Mesothelial cell of epicardium (in vitro differentiated cells): ENCODE measurements around the gene GPD1L. TPM values are rescaled to one million over a fixed set of nuclear protein-coding genes. Genes with fewer than 3 reads are reported as not detected.

Experiments
- DNase-seq, 2 experiments: peaks; one replicate each; pipeline ENCODE4 v3.0.0; 2021; ENCODE audit warnings: low spot score in 2 of 2; ENCODE audit not compliant: unreplicated experiment in 2 of 2
- H3K27ac Mint-ChIP-seq: 2 replicates; pipeline ENCODE4 v1.8.0; 2021; ENCODE audit warnings: mixed read lengths
- H3K27me3 Mint-ChIP-seq: 2 replicates; pipeline ENCODE4 v1.8.0; 2021; ENCODE audit warnings: low read depth, mixed read lengths
- H3K36me3 Mint-ChIP-seq: 2 replicates; pipeline ENCODE4 v1.8.0; 2021; ENCODE audit warnings: mixed read lengths
- H3K4me1 Mint-ChIP-seq: 2 replicates; pipeline ENCODE4 v1.8.0; 2021; ENCODE audit warnings: mixed read lengths
- H3K4me3 Mint-ChIP-seq: 2 replicates; pipeline ENCODE4 v1.8.0; 2021; ENCODE audit warnings: mild to moderate bottlenecking, moderate library complexity, mixed read lengths
- H3K9me3 Mint-ChIP-seq: 2 replicates; pipeline ENCODE4 v1.8.0; 2021; ENCODE audit warnings: mixed read lengths
- total RNA-seq: library from RNA; stranded (reverse); gene quantifications from 3 replicates; pipeline ENCODE4 v1.2.1, GENCODE V29; 2021
- TF ChIP-seq, protein P1 (sequence below): fragments of 200-600 bp; sonication (generic); IDR thresholded peaks from one replicate; pipeline ENCODE4 v1.5.0; 2021; ENCODE audit warnings: antibody characterized with exemption; ENCODE audit not compliant: unreplicated experiment

GPD1L gene
- total RNA-seq, 1 donor from 2014 or later, result 8.5 TPM

DNA sequence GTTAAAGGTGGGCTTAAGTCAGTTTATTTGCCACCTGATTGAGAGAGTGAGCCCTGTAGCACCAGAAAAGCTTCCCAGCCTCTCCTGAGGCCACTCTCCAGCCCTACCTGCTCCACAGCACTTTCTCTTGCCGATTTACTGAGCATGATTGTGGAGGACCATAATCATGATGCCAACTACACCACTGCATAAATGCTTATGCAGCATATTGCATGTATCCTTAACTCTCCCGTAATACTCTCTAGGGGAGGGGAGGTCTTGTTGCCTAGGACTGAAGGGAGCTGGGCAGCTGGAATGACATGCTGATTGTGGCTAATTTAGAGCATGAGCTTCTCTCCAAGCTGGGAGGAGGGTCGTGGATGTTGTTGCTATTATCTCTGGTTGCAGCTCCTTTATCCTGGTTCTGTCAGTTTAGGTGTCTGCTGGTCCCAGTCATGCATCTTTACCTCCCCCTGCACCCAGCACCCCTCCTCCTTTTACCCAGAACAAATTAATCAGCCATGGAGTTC is 54.3 kb downstream of the GPD1L start:
- Mint-ChIP-seq H3K4me3 (no peak overlapping the region), H3K9me3 (no peaks in the 10 kb centered on the region)
- DNase-seq, result no peak

DNA sequence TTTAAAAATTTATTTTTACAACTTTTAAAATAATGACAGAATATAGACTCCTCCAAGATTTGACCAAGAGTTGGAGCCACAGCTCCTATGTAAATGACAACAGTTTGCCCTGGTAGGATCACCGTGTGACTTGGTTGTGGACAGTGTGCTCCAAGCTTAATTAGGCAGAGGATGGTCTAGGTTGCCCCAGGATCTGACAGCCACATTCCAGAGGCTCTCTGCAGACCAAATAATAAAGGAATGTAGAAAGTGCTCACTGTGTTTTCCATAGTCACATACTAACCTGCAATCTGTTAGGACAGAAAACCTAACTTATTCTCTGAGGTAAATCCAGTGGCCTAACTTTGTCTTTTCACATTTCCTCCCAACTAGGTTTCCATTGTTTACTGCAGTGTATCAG is 59.0 kb downstream of the GPD1L start:
- TF ChIP-seq, protein P1, sequence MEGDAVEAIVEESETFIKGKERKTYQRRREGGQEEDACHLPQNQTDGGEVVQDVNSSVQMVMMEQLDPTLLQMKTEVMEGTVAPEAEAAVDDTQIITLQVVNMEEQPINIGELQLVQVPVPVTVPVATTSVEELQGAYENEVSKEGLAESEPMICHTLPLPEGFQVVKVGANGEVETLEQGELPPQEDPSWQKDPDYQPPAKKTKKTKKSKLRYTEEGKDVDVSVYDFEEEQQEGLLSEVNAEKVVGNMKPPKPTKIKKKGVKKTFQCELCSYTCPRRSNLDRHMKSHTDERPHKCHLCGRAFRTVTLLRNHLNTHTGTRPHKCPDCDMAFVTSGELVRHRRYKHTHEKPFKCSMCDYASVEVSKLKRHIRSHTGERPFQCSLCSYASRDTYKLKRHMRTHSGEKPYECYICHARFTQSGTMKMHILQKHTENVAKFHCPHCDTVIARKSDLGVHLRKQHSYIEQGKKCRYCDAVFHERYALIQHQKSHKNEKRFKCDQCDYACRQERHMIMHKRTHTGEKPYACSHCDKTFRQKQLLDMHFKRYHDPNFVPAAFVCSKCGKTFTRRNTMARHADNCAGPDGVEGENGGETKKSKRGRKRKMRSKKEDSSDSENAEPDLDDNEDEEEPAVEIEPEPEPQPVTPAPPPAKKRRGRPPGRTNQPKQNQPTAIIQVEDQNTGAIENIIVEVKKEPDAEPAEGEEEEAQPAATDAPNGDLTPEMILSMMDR, result no peak
- no peaks in the 10 kb centered on the region for H3K27me3 Mint-ChIP-seq
- no peak overlapping the region for H3K27ac Mint-ChIP-seq
- peaks cover 13% of the 10 kb centered on the region for H3K36me3 Mint-ChIP-seq
- no peak for DNase-seq
- H3K9me3 Mint-ChIP-seq, result peaks cover 7% of the 10 kb centered on the region
- H3K4me1 Mint-ChIP-seq, result peaks cover 7% of the 10 kb centered on the region
- H3K4me3 Mint-ChIP-seq, result no peak overlapping the region

More for the DNA sequence above, 54.3 kb downstream of the GPD1L start:
- TF ChIP-seq, protein P1, result no peak
- Mint-ChIP-seq H3K27ac (no peak overlapping the region), H3K27me3 (no peaks in the 10 kb centered on the region), H3K4me1 (peaks cover 5% of the 10 kb centered on the region), H3K36me3 (no peaks in the 10 kb centered on the region)

DNA sequence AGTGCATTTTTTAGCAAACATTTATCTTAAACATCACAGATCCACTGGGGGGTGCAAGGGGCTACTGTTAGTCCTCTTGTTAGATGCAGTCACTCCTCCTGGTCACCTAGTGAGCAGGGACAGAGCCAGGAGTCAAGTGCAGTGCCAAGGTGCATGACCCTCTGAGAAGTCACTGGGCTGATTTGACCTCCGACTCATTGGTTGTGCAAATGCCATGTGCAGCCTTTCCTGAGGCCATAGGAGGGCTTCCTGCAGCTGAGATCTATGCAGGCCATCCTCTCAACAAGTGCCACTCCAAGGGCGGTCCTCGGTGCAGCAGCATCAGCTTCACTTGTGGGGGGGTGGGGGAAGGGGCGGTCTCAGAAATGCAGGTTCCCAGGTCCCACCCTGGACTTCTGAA is 60.2 kb downstream of the GPD1L start:
- Mint-ChIP-seq H3K4me1 (peaks cover 2% of the 10 kb centered on the region), H3K9me3 (peaks cover 14% of the 10 kb centered on the region), H3K27me3 (no peaks in the 10 kb centered on the region), H3K27ac (no peak overlapping the region), H3K36me3 (peaks cover 17% of the 10 kb centered on the region), H3K4me3 (no peak overlapping the region)
- TF ChIP-seq, protein P1, result no peak
- DNase-seq, result no peak

DNA sequence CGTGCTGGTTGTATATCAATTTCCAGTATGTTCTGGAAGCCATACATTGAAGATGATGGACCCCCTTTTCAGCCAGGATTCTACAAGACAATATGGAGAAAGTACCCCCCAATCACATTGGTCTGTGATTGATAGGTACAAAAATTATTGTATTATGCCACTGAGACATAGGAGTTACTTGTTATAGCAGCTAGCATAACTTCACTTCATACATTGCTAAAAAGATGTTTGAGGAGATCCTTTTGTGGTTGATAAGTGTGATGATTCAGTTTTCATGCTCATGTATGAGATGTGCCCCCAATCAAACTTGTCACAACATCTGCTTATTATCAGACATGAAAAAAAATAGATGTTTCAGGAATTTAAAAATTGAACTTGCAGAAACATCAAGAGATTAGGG is 66.0 kb downstream of the GPD1L start:
- no peak for DNase-seq
- Mint-ChIP-seq H3K4me1 (no peaks in the 10 kb centered on the region), H3K9me3 (peaks cover 22% of the 10 kb centered on the region), H3K4me3 (no peak overlapping the region), H3K27ac (no peak overlapping the region), H3K36me3 (peaks cover 23% of the 10 kb centered on the region), H3K27me3 (no peaks in the 10 kb centered on the region)
- TF ChIP-seq, protein P1, result no peak

DNA sequence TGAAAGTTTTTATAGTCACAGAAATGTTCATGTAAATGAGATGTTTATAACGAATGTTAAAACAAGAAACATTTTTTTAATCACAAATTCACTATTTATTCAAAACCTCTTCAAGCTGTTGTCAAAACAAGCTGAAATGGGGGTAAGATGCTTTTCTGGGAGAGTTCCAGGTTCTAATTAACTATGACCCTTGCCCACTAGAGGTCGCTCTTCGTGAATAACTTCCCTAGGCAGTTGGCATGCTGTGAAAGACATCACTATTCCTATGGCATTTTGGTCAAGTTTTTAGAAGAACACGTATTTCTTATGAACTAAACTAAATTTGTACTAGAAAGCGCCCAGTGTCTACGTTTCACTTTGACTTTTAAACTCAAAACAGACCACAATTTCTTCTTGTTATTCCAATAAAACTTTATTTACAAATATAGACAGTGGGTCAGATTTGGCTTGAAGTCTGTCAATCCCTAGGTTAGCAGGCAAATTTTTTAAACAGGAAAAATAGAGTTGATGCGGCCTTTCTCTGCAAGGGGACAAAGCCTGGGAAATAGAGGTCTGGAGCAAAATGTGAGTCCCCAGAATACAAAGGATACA is 69.3 kb downstream of the GPD1L start:
- TF ChIP-seq, protein P1, result peak; percentile 60
- no peak for DNase-seq
- Mint-ChIP-seq H3K27ac (no peak overlapping the region), H3K27me3 (no peaks in the 10 kb centered on the region), H3K4me1 (no peaks in the 10 kb centered on the region), H3K36me3 (peaks cover 11% of the 10 kb centered on the region), H3K4me3 (no peak overlapping the region), H3K9me3 (peaks cover 18% of the 10 kb centered on the region)
